Osteocyte (in vitro differentiated cells): ENCODE data around the gene CYB5R4. TPM values are rescaled to one million over a fixed set of nuclear protein-coding genes. Genes with fewer than 3 reads are reported as not detected.

Source experiments
- DNase-seq: peaks from one replicate; pipeline ENCODE4 v3.0.0; 2021; ENCODE audit warnings: mixed read lengths; ENCODE audit not compliant: unreplicated experiment; ENCODE audit errors: extremely low spot score
- H3K27ac Mint-ChIP-seq: one replicate; pipeline ENCODE4 v1.8.0; 2021; ENCODE audit warnings: mild to moderate bottlenecking, mixed read lengths; ENCODE audit not compliant: unreplicated experiment
- H3K27me3 Mint-ChIP-seq: one replicate; pipeline ENCODE4 v1.8.0; 2021; ENCODE audit warnings: mixed read lengths; ENCODE audit not compliant: unreplicated experiment
- H3K36me3 Mint-ChIP-seq: one replicate; pipeline ENCODE4 v1.8.0; 2021; ENCODE audit warnings: mixed read lengths; ENCODE audit not compliant: unreplicated experiment
- H3K4me1 Mint-ChIP-seq: one replicate; pipeline ENCODE4 v1.8.0; 2021; ENCODE audit warnings: mixed read lengths; ENCODE audit not compliant: unreplicated experiment
- H3K4me3 Mint-ChIP-seq: one replicate; pipeline ENCODE4 v1.8.0; 2021; ENCODE audit warnings: mild to moderate bottlenecking, moderate library complexity, mixed read lengths; ENCODE audit not compliant: unreplicated experiment
- H3K9me3 Mint-ChIP-seq: one replicate; pipeline ENCODE4 v1.8.0; 2021; ENCODE audit warnings: mixed read lengths; ENCODE audit not compliant: unreplicated experiment
- CTCF ChIP-seq: fragments of 200-600 bp; sonication (generic); IDR thresholded peaks from 2 replicates; pipeline ENCODE4 v1.5.0; 2021; ENCODE audit warnings: antibody characterized with exemption, mild to moderate bottlenecking, moderate library complexity
- total RNA-seq: library from RNA; stranded (reverse); gene quantifications from 2 replicates; pipeline ENCODE4 v1.2.1, GENCODE V29; 2021

CYB5R4 gene
- total RNA-seq, 1 donor from 2014 or later, result 10.9 TPM

GRCh38 chr6:83846291-83846690, 13.2 kb upstream of the CYB5R4 start:
- H3K36me3 Mint-ChIP-seq, result no peaks in the 10 kb centered on the region
- no peaks in the 10 kb centered on the region for H3K4me1 Mint-ChIP-seq
- DNase-seq, result no peak
- H3K27me3 Mint-ChIP-seq, result peaks cover 54% of the 10 kb centered on the region
- TF ChIP-seq CTCF, result no peak
- no peaks in the 10 kb centered on the region for H3K9me3 Mint-ChIP-seq
- no peak overlapping the region for H3K4me3 Mint-ChIP-seq
- no peak overlapping the region for H3K27ac Mint-ChIP-seq

- Mint-ChIP-seq H3K9me3 (no peaks in the 10 kb centered on the region), H3K36me3 (no peaks in the 10 kb centered on the region), H3K27me3 (peaks cover 59% of the 10 kb centered on the region), H3K27ac (no peak overlapping the region), H3K4me1 (no peaks in the 10 kb centered on the region), H3K4me3 (no peak overlapping the region)
- DNase-seq, result no peak
- TF ChIP-seq CTCF, result no peak
These were observed 12.3 kb upstream of the CYB5R4 start for GRCh38 chr6:83847179-83847578.

- H3K27me3 Mint-ChIP-seq, result peaks cover 74% of the 10 kb centered on the region
- TF ChIP-seq CTCF, result no peak
- peaks cover 11% of the 10 kb centered on the region for H3K4me1 Mint-ChIP-seq
- H3K27ac Mint-ChIP-seq, result no peak overlapping the region
- H3K9me3 Mint-ChIP-seq, result no peaks in the 10 kb centered on the region
- no peaks in the 10 kb centered on the region for H3K36me3 Mint-ChIP-seq
- no peak for DNase-seq
- H3K4me3 Mint-ChIP-seq, result no peak overlapping the region
These were observed 10.4 kb upstream of the CYB5R4 start for GRCh38 chr6:83849127-83849526.

- no peak overlapping the region for H3K27ac Mint-ChIP-seq
- peaks cover 12% of the 10 kb centered on the region for H3K4me1 Mint-ChIP-seq
- peaks cover 77% of the 10 kb centered on the region for H3K27me3 Mint-ChIP-seq
- no peak overlapping the region for H3K4me3 Mint-ChIP-seq
- no peak for DNase-seq
- TF ChIP-seq CTCF, result no peak
- H3K9me3 Mint-ChIP-seq, result no peaks in the 10 kb centered on the region
- H3K36me3 Mint-ChIP-seq, result no peaks in the 10 kb centered on the region
These were observed 9.9 kb upstream of the CYB5R4 start for GRCh38 chr6:83849610-83850009.

- no peak for DNase-seq
- Mint-ChIP-seq H3K9me3 (no peaks in the 10 kb centered on the region), H3K4me3 (peak overlapping the region; percentile 72), H3K4me1 (peaks cover 12% of the 10 kb centered on the region), H3K36me3 (no peaks in the 10 kb centered on the region), H3K27ac (no peak overlapping the region), H3K27me3 (peaks cover 75% of the 10 kb centered on the region)
- no peak for TF ChIP-seq CTCF
These were observed 6.8 kb upstream of the CYB5R4 start for GRCh38 chr6:83852528-83853177.
